ENCODE data around the gene UBE3B. TPM values are rescaled to one million over a fixed set of nuclear protein-coding genes. Genes with fewer than 3 reads are reported as not detected.

UBE3B gene
- total RNA-seq, 1 experiment from 2014 or later = 38.4 TPM

GRCh38 chr12:109560867-109561710 lies 83.7 kb downstream of the UBE3B start:
- CTCF ChIA-PET = no interaction called here
- peaks cover 6% of the 10 kb centered on the region; the same call in 1 of the 2 replicates for H3K9me3 ChIP-seq

GRCh38 chr12:109561711-109562030 lies 84.2 kb downstream of the UBE3B start:
- CTCF ChIA-PET = no interaction called here
- no peak overlapping the region for H3K4me3 ChIP-seq (ENCODE audit: low read depth, low read length)
- DNase-seq = no peak
- no peaks in the 10 kb centered on the region for H3K27me3 ChIP-seq (replicated peaks; ENCODE audit: control insufficient read depth, insufficient read depth, low read length)
- intact Hi-C loops (cut with micrococcal nuclease; ENCODE audit: unreplicated experiment) = no loop called here
- Mint-ChIP-seq H3K9me3 (ENCODE audit: unreplicated experiment) (no peaks in the 10 kb centered on the region), H3K4me1 (ENCODE audit: low read depth, unreplicated experiment) (no peaks in the 10 kb centered on the region), H3K27ac (ENCODE audit: unreplicated experiment) (no peak overlapping the region), H3K4me3 (ENCODE audit: unreplicated experiment) (no peak overlapping the region), H3K27me3 (ENCODE audit: insufficient read depth, unreplicated experiment) (no peaks in the 10 kb centered on the region), H3K36me3 (ENCODE audit: insufficient read depth, unreplicated experiment) (peaks cover 34% of the 10 kb centered on the region)
- no TSS peak for BruUV-seq (replicated peaks)
- H3K9me3 ChIP-seq = peaks cover 6% of the 10 kb centered on the region; the same call in 1 of the 2 replicates
- POLR2A ChIA-PET = no interaction called here
- no peaks in the 10 kb centered on the region for H3K4me1 ChIP-seq
- H3K36me3 ChIP-seq (ENCODE audit: control insufficient read depth, insufficient read depth, low read length) = peaks cover 5% of the 10 kb centered on the region
- TF ChIP-seq, protein P1, sequence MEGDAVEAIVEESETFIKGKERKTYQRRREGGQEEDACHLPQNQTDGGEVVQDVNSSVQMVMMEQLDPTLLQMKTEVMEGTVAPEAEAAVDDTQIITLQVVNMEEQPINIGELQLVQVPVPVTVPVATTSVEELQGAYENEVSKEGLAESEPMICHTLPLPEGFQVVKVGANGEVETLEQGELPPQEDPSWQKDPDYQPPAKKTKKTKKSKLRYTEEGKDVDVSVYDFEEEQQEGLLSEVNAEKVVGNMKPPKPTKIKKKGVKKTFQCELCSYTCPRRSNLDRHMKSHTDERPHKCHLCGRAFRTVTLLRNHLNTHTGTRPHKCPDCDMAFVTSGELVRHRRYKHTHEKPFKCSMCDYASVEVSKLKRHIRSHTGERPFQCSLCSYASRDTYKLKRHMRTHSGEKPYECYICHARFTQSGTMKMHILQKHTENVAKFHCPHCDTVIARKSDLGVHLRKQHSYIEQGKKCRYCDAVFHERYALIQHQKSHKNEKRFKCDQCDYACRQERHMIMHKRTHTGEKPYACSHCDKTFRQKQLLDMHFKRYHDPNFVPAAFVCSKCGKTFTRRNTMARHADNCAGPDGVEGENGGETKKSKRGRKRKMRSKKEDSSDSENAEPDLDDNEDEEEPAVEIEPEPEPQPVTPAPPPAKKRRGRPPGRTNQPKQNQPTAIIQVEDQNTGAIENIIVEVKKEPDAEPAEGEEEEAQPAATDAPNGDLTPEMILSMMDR (IDR thresholded peaks at IDR 0.05; ENCODE audit: insufficient read depth in 1 of 2, low read depth in 1 of 2, low read length in 1 of 2, severe bottlenecking in 1 of 2, unreplicated experiment in 1 of 2) = no peak

More at GRCh38 chr12:109560867-109561710, 83.7 kb downstream of the UBE3B start:
- H3K9me3 Mint-ChIP-seq (ENCODE audit: unreplicated experiment) = no peaks in the 10 kb centered on the region
- no peaks in the 10 kb centered on the region for H3K27me3 ChIP-seq (replicated peaks; ENCODE audit: control insufficient read depth, insufficient read depth, low read length)
- no peaks in the 10 kb centered on the region for H3K27me3 Mint-ChIP-seq (ENCODE audit: insufficient read depth, unreplicated experiment)
- H3K4me1 Mint-ChIP-seq (ENCODE audit: low read depth, unreplicated experiment) = no peaks in the 10 kb centered on the region
- BruUV-seq (replicated peaks) = no TSS peak
- H3K27ac Mint-ChIP-seq (ENCODE audit: unreplicated experiment) = no peak overlapping the region
- H3K4me3 Mint-ChIP-seq (ENCODE audit: unreplicated experiment) = no peak overlapping the region
- H3K4me3 ChIP-seq (ENCODE audit: low read depth, low read length) = no peak overlapping the region
- TF ChIP-seq, protein P1 (IDR thresholded peaks at IDR 0.05; ENCODE audit: insufficient read depth in 1 of 2, low read depth in 1 of 2, low read length in 1 of 2, severe bottlenecking in 1 of 2, unreplicated experiment in 1 of 2) = no peak
- intact Hi-C loops (cut with micrococcal nuclease; ENCODE audit: unreplicated experiment) = no loop called here
- POLR2A ChIA-PET = no interaction called here
- DNase-seq = no peak
- H3K36me3 Mint-ChIP-seq (ENCODE audit: insufficient read depth, unreplicated experiment) = peaks cover 34% of the 10 kb centered on the region
- no peaks in the 10 kb centered on the region for H3K4me1 ChIP-seq
- H3K36me3 ChIP-seq (ENCODE audit: control insufficient read depth, insufficient read depth, low read length) = peaks cover 5% of the 10 kb centered on the region

GRCh38 chr12:109562871-109563270 lies 85.4 kb downstream of the UBE3B start:
- no peak overlapping the region for H3K27ac Mint-ChIP-seq (ENCODE audit: unreplicated experiment)
- peaks cover 6% of the 10 kb centered on the region; the same call in 1 of the 2 replicates for H3K9me3 ChIP-seq
- H3K27me3 ChIP-seq (replicated peaks; ENCODE audit: control insufficient read depth, insufficient read depth, low read length) = no peaks in the 10 kb centered on the region
- BruUV-seq (replicated peaks) = no TSS peak
- POLR2A ChIA-PET = no interaction called here
- no peaks in the 10 kb centered on the region for H3K27me3 Mint-ChIP-seq (ENCODE audit: insufficient read depth, unreplicated experiment)
- CTCF ChIA-PET = no interaction called here
- no peak overlapping the region for H3K4me3 ChIP-seq (ENCODE audit: low read depth, low read length)
- no peak for DNase-seq
- no peak overlapping the region for H3K4me3 Mint-ChIP-seq (ENCODE audit: unreplicated experiment)
- H3K36me3 Mint-ChIP-seq (ENCODE audit: insufficient read depth, unreplicated experiment) = peaks cover 44% of the 10 kb centered on the region
- H3K36me3 ChIP-seq (ENCODE audit: control insufficient read depth, insufficient read depth, low read length) = peaks cover 5% of the 10 kb centered on the region
- TF ChIP-seq, protein P1 (IDR thresholded peaks at IDR 0.05; ENCODE audit: insufficient read depth in 1 of 2, low read depth in 1 of 2, low read length in 1 of 2, severe bottlenecking in 1 of 2, unreplicated experiment in 1 of 2) = no peak
- intact Hi-C loops (cut with micrococcal nuclease; ENCODE audit: unreplicated experiment) = no loop called here
- H3K4me1 ChIP-seq = no peaks in the 10 kb centered on the region
- no peaks in the 10 kb centered on the region for H3K4me1 Mint-ChIP-seq (ENCODE audit: low read depth, unreplicated experiment)
- no peaks in the 10 kb centered on the region for H3K9me3 Mint-ChIP-seq (ENCODE audit: unreplicated experiment)

All from Caco-2 (cell line).